Putamen (tissue), 1 donor: ENCODE data around the gene ADCY6.

Experiments
- DNase-seq: peaks from one replicate; pipeline ENCODE4 v3.0.0-alpha.2; 2016; ENCODE audit warnings: low spot score

ADCY6 gene

DNA sequence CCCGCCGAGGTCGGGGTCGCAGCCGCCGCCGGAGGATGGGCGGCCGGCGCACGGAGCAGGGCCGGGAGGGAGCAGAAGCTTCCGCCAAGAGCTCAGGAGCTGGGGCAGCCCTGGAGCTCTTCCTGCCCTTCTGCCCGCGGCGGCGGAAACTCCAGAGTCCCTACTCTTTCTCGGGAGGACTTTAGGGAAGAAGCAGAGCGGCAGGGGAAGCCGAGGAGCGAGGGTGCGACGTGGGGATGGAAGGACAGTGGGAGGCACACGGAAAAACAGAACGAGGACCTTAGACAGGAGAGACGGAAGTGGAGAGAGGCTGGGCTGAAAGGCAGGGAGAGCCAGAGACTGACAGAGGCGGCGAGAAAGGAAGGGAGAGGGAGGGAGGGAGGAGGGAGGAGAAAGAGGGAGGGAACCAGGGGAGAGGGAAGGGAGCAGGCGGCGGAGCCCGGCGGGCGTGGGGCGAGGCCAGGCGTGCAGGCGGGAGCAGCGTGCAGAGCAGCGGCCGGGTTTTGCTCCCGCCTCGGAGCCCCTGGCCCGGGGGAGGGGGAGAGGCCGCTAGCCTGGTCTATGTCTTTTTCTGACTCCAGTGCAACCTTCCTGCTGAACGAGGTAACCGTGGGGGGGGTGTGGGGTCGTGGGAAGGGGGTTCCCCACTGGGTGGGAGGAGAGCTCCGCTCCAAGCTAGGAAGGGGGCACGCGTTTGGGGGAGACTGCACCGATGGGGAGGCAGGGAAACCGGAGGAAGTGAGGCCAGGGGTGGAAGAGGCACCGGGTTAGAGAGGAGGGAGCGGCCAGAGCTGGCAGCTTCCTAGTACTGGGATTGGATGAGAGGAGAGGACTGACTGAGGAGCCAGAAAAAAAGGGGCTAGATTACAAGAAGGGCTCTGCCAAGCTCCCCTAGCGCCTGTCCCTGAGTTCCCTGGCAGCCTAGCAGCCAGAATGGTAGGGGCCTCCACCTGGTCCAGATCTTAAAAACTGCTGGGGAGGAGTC, 26.5 kb upstream of the ADCY6 start:
- DNase-seq = peak; percentile 56

DNA sequence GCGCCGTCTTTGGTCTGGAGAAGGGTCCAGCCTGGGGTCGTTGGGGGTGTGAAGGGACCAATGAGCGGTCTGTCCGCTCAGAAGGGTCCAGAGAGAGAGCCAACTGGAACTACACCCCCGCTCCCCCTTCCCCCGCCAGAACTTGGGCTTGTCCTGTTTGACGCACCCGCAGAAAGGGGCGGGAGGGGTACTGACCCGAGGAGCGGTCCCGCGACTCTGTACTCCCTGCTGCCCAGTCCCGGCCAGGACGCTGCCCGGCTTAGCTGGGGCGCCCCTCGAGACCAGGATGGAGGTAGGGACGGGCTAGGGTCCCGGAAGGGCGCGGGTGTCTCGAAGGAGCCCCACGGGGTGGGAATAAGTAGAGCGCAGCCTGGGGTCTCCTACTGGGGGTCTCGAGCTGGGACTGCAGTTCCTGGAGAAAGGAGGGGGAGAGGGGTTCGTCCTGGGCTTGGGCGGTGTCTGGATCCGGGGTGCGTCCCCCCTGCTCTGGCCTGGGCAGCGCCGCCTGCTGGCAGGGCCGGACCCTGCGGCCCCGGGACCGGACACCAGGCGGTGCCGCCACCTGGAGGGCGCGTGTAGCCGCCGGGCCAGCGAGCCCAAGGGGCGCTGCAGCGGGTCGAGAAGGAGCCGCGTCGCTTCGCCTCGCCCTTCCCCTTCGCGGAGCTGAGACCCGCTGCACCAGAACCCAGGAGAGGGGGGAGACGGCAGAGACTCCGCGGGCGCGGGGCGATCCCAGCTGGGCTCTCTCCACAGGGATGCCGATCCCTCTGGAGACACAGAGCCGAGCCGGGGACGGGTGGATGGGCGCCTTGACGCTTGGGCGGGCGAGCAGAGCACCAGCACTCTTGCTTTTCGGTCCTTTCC, 25.6 kb upstream of the ADCY6 start:
- no peak for DNase-seq

DNA sequence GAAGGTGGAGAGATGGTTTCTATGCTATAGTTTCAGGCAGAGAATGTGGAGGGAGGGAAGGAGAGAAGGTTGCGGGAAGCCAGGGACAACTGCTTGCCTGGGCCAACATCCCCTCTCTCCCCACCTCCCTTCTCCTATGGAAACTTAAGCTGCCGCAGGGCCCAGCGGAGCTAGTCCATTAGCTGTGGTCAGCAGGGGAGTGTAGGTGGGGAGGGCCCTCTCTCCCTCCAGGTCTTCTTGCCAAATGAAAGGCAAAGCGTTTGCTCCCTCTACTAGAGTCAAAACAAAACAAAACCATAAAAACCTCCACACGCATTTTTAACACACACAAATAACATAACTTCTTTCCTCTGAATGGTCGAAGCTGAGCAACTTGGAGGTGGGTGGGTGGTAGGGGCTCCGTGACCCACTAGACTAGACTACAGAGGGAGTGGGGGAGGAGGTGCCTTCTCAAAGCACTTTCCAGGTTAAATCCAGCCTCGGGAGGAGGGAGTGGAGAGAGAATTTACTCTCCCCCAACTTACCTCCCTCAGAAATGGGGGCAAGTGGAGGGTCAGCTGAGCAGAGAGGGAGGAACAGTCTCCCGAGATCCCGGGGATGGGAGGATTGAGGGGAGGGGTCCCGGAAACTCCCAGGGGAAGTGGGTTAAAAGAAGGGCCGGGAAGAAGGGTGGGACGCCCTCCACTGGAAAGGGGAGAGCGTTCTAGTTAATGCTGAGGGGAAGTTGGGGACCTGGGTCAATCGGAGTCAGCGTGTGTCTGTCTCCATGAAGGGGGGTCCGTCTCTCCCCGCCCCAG, 24.8 kb upstream of the ADCY6 start:
- no peak for DNase-seq

DNA sequence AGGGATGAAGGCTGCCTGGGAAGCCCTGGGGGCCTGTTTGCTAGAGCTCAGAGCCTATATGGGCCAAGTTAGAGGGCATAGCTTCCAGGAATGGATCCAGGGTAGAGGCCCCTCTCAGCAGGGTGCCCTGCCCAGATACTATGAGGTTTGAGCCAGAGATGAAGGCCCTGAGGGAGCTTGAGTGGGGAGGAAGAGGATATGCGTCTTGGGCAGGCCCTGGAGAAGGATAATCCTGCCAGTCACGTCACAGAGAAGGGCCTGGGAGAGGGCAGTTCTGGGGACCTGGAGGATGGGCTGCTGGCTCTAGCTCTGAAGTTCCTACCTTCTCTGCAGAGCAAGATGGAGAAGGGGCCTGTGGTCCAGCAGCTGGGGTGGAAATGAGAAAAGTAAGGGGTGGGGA, 23.5 kb upstream of the ADCY6 start:
- no peak for DNase-seq

DNA sequence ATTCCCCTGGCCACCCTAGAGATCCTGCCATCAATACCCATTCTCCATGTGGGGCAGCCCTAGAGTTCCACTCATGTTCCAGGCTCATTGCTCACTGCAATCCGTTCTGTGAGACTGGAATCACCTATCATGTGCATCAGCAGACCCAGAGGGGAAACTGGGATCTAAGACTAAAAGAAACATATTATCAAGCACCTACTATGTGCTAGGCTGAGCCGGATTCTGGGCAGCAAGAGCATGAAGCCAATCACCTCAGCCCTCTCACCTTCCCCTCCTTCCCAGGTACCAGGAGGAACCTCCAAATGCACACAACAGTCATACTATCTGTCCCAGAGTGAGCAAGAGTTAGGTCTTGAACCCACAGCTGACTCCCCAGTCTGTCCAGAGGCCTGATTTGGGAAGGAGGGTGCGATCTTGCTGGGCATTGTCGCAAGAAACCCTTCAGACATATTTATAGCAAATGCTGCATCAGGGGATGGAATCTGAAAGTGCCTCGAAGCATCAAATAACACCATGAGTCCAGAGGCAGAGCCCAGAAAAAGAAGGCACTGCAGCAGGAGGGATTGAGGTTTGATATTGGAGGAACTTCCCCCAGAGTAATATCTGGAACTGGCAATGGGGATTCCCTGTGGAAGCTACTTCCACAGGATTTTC, 22.7 kb upstream of the ADCY6 start:
- DNase-seq = no peak

DNA sequence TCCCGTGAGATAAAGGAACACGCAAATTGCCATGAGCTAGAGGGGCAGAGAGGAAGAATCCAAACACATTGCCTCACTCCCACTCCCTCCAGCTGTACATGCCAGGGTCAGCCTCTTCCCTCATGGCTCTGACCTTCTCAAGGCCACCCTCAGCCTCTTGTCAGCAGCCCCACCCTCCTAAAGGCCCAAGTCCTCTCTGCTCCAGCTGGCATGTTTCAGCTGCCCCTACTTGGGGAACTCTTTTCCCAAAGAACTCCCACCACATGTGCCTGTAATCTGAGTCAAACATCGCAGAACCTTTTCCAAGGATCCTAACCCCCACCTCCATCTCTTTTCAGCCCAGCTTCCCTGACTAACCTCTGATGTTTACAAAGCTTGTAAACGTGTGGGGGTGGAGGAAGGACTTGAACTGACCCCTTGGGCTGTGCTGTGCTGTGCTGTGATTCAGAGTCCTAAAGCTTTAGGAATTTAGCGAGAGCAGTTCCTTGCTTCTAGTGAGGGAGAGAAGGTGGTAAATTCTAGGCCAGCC, 22.1 kb upstream of the ADCY6 start:
- no peak for DNase-seq

DNA sequence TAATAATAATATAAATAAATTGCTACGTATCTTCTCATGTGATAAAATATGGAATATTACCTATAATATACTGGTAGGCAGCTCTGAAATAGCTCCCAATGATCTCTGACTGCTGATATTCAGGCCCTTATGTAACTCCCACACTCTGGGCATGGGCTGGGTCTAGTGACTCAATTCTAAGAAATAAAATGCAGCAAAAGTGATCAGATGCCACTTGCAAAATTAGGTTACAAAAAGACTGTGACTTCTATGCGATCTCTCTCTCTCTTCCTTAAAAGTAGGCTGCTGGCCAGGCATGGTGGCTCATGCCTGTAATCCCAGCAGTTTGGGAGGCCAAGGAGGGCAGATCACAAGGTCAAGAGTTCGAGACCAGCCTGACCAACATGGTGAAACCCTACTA, 19.1 kb upstream of the ADCY6 start:
- no peak for DNase-seq

DNA sequence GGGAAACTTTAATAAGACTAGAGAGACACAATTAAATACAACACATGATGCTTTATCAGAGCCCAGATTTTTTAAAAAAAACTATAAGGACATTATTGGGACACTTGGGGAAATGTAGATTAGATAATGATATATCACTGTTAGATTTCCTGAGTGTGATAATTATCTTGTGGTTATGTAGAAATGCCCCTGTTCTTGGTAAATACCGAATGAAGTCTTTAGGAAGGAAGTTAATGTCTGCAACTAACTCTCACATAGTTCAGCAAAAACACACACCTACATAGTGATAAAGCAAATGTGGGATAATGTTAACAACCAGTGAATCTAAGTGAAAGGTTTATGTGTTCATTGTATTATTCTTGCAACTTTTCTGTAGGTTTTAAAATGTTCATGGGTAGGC, 14.8 kb upstream of the ADCY6 start:
- DNase-seq = no peak

DNA sequence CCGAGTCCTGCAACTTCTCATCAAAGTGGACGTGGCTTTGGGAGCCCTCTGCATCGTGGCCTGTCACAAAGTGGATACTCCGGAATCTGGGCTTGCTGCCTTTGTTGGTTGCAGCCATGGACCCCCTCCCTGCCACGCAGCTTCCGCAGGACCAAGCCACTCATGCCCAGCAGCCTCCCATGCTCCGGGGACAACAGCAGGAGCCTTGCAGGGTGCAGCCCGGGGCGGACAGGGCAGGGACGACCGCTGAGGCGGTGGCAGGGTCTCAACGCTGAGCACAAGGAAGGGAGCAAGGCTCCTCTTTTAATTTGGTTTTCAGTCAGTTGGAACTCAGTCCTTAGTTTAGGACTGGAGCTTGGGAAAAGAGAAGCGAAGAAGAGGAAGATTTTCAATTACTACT, 12.1 kb upstream of the ADCY6 start:
- no peak for DNase-seq

DNA sequence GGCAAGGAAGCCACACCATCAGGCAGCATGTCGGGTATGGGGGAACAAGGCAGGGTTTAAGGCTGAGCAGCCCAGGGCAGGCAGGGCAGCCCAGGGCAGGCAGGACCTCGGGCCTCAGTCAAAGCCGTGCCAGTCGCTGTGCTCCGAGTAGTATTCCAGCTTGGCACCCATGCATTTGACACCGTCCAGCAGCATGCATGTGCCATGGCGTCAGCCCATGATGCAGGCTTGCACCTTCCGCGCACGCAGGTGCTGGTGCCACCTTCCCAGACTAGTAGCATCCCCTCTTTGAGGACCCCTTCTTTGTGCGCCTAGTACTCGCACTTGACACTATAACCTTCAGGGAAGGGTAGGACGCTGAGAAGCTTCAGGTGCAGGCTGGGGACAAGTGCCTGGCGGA, 11.6 kb upstream of the ADCY6 start:
- no peak for DNase-seq

DNA sequence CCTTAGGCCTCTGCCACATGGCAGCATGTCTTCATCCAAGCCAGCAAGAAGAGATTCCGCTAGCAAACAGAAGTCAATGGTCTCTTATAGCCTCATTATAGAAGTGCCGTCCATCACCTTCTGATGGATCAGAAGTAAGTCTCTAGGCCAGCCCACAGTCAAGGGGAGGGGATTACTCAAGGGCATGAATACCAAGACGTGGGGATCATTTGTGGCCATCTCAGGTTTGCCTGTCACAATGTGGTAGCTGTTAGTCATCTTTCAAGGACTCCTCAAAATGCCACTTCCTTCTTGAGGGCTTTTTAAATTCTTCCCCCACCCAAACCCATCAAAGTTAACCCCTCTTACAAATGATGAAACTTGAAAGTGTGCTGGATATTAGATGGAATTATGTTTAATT, 8.1 kb upstream of the ADCY6 start:
- DNase-seq = no peak

DNA sequence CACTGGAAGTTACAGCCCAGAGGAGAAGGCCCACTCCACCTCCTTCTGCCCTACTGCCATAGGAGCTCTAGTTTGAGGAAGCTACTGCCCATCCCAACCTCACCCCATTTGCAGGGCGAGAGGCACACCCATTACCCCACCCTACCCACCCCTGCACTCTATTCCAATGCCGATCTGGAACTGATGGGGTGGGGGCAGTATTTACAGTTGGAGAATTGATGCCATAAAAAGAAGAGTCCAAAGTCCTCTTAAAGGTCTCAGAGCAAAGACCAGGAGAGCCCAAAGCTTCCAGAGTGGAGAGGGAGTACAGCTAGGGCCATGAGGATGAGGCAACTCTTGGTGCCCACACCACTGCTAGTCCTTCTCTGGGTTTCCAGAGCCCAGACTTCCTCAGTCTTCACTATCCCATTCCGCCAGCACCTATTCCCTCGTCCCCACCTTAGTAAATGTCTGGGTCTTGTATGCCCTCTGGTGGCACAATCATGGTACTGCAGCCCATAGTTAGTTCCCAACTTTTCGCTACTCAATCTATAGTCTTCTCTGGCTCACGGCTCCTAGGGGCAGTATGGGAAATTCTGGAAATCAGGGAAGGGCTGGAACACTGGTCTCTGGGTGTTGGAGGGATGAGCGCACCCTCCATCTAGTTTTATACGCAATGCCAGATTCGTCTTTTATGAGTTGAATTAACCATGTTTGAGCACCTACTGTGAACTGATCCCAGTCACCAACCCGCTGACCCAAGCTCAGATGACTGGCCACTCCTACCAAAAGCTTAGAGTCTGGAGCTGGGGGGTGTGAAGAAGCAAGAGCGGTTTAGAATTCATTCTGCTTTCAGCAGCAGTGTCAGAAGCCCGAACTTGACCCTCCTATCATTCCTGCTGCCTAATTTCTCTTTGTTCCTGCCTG, 6.9 kb upstream of the ADCY6 start:
- peak; percentile 53 for DNase-seq

DNA sequence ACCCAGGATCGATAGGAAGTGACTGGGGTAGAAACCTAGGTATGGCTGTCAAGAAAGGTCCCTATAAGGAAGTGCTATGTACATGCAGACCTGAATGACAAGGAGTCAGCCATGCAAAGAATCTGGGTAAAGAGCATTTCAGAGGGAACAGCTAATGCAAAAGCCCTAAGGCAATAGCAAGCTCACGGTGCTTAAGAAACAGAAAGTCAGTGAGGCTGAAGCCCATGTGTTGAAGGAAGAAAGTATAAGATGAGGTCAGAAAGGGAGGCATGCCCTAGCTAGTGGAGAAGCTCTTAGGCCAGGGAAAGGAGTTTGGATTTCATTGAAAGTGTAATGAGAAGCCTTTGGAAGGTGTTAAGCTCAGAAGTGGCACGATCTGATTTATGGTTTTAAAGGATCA, 6.0 kb upstream of the ADCY6 start:
- DNase-seq = no peak

DNA sequence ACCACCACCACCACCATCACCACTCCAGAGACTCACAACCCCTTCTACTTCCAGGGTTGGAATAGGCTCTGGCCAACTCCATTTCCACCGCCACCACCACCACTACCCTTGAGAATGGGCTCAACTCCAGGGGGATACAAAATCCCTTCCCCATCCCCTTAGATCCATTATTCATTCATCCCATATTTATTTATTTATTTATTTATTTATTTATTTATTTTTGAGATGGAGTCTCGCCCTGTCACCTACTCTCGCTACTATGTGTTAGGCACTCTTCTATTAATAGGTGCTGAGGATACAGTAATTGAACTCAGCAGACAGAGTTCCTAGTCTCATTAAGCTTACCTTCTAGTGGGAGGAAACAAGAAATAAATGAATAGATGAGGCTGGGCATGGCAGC, 4.8 kb upstream of the ADCY6 start:
- DNase-seq = no peak

DNA sequence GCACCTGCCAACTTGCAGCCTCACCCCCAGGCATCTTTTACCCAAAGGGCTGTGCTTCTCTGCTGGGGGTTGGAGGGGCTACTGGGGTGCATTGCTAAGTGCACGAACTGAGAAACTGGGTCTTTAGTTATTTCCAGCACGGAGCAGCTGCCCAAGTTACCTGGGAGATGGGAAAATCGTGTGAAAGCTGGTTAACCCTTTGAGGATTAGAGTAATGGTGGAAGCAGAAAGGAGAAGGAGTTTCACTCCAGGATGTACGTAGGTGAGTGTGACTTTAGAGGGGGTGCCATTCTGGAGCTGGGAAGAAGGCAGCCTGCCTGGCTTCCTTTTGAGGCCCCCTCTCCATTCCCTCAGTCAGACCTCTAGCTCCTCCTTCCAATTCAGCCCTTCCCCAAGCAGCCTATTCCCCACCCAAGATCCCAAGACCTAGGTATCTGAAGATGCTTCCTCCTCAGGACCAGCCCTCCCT, 1.0 kb upstream of the ADCY6 start:
- no peak for DNase-seq

DNA sequence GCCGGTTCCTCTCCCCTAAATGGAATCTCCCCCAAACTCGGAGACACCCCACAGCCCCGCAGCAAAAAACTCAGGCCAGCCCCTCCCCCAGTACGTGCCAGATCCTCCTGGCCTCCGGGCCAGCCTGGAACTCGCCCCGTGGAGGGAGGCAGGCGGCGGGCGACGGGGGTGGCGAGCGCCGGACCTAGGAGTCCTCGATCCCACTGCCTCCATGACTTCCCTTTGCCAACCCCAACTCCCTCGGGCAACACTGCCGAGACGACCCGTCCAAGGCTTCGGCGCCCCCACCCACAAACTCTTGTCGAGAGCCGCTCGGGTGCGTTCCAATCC, 400 bp downstream of the ADCY6 start:
- no peak for DNase-seq

DNA sequence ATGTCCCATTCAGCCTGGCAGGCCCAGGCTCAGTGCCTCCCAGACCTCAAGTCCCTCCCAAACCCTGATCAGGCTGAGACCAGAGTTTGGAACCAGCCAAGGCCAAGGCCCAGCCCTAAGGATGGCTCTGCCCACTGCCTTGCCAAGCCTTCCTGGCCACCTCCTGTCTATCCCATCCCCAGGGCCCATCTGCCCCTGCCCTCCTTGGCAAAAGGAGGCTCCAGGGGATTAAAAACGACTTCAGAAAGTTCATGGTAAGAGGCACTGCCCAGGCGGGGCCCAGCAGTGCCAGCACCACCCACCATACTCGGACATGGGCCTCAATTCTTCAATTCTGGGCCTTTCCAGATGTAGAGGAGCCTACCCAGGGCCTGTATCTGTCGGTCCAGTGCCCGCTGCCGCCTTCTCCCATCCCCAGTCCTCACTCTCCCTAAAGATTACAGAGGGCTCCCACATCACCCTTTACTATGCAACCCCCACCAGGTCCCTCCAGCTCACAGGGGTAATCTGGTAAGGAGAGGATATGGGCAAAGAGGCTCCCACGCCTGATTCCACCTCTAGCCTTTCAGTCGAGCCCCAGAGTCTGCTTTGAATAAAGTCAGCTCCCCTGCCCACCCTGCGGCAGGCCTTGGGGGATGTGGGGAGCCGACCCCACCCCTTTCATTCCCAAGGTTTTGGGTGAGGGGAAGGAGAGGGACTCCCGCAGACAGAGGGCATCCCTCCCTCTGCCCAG, 932 bp downstream of the ADCY6 start:
- DNase-seq = no peak

DNA sequence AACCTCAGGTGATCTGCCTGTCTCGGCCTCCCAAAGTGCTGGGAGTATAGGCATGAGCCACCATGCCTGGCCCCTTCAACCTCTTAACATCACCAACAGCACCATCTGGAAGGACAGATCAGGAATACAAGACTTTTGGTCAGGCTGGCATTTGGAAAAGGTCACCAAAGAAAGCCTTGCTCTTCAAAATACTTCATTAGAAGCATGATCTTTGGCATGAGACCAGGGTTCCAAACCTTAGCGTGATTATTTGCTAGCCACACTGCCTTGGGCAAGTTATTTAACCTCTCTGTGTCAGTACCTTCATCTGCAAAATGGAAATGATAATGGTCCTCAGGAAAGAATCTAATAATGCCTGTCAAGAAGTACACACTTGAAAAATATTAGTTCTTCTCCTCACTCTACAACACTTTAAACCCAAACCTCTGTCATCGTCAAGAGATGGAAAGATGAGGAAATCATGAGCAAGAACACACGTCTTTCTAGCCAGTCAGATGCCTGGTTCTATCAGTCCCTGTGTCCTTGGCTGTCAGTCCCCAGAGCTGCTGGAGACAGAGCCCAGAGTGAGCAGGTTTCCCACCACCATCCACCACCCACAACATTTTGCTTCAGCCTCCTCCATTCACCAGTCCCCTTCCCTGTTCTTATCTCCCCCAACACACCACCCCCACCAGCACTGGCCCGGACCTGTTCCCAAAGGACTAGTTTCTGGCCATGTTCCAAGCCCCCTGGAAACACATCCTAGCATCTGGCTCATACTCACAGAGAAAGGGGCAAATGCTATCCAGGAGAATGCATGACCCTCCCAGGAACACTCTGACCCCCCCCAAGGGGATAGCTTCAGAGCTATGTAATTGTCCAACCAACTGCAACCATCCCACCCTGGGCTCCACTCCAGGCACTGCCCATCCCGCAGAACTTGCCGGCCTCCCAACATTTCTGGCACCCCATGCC, 2.0 kb downstream of the ADCY6 start:
- no peak for DNase-seq

DNA sequence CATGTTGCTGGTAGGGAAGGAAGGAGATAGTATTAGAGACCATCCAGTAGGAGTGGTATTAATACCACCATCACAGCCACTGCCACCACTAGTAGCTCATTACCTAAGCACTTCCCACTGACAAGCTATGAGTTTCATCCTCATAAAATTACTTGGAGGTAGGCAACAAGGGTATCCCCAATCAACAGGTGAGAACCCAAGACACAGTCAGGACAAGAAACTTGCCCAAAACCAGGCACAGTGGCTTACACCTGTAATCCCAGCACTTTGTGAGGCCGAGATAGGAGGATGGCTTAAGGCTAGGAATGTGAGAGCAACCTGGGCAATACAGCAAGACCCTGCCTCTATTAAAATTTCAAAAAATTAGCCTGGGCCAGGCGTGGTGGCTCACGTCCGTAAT, 5.5 kb downstream of the ADCY6 start:
- no peak for DNase-seq
